ENCODE measurements around the gene TIE1. TPM values are rescaled to one million over a fixed set of nuclear protein-coding genes. Genes with fewer than 3 reads are reported as not detected.

Gene TIE1
- total RNA-seq, 1 donor from 2014 or later, result 0.21 TPM

- Histone ChIP-seq H3K36me3 (no peaks in the 10 kb centered on the region), H3F3A (ENCODE audit: low read depth) (no peaks in the 10 kb centered on the region), H3K9ac (no peak within 1 kb of the TSS), H3K27me3 (peaks cover 4% of the 10 kb centered on the region), H4K20me1 (ENCODE audit: low read depth) (no peaks in the 10 kb centered on the region), H3K4me1 (peaks cover 13% of the 10 kb centered on the region), H3K79me2 (ENCODE audit: low read depth) (no peaks in the 10 kb centered on the region), H3K9me3 (ENCODE audit: low read depth) (no peaks in the 10 kb centered on the region), H2AFZ (replicated peaks) (peak within 1 kb of the TSS; percentile 95), H3K4me2 (peak within 1 kb of the TSS; percentile 86), H3K27ac (no peak within 1 kb of the TSS), H3K4me3 (peak within 1 kb of the TSS; percentile 51)
- Mint-ChIP-seq H3K36me3 (peaks cover 2% of the 10 kb centered on the region), H3K27ac (no peak within 1 kb of the TSS), H3K4me1 (peaks cover 3% of the 10 kb centered on the region), H3K4me3 (peak within 1 kb of the TSS; percentile 65), H3K9me3 (peaks cover 11% of the 10 kb centered on the region), H3K27me3 (ENCODE audit: insufficient read depth, low read depth) (peaks cover 12% of the 10 kb centered on the region)
- DNase-seq (ENCODE audit: low spot score), result no peak
- TF ChIP-seq EZH2phosphoT487 (IDR thresholded peaks at IDR 0.05), result no peak
- TF ChIP-seq EZH2 (IDR thresholded peaks at IDR 0.05), result no peak
- TF ChIP-seq CTCF (IDR thresholded peaks at IDR 0.05), result no peak
Observed at GRCh38 chr1:43269627-43270375, 31.0 kb upstream of the TIE1 start, which contains the start of gene TMEM125. Gene TMEM125, plus strand, starts transcription at chr1:43269983. Its CDS starts 2,740 bp downstream, at chr1:43272723.

GRCh38 chr1:43270421-43271095 is 30.2 kb upstream of the TIE1 start:
- Mint-ChIP-seq H3K27ac (no peak overlapping the region), H3K36me3 (peaks cover 2% of the 10 kb centered on the region), H3K27me3 (ENCODE audit: insufficient read depth, low read depth) (peaks cover 13% of the 10 kb centered on the region), H3K9me3 (peaks cover 11% of the 10 kb centered on the region), H3K4me3 (peak overlapping the region; percentile 65), H3K4me1 (peaks cover 3% of the 10 kb centered on the region)
- H3K27me3 ChIP-seq, result peaks cover 4% of the 10 kb centered on the region
- H3F3A ChIP-seq (ENCODE audit: low read depth), result no peaks in the 10 kb centered on the region
- H3K9me3 ChIP-seq (ENCODE audit: low read depth), result no peaks in the 10 kb centered on the region
- H3K27ac ChIP-seq, result no peak overlapping the region
- peaks cover 13% of the 10 kb centered on the region for H3K4me1 ChIP-seq
- peak; percentile 69 for DNase-seq (ENCODE audit: low spot score)
- H3K4me3 ChIP-seq, result peak overlapping the region; percentile 51
- no peaks in the 10 kb centered on the region for H3K79me2 ChIP-seq (ENCODE audit: low read depth)
- H3K36me3 ChIP-seq, result no peaks in the 10 kb centered on the region
- H3K4me2 ChIP-seq, result peak overlapping the region; percentile 86
- H4K20me1 ChIP-seq (ENCODE audit: low read depth), result no peaks in the 10 kb centered on the region
- no peak overlapping the region for H3K9ac ChIP-seq
- no peak for TF ChIP-seq CTCF (IDR thresholded peaks at IDR 0.05)
- no peak for TF ChIP-seq EZH2 (IDR thresholded peaks at IDR 0.05)
- TF ChIP-seq EZH2phosphoT487 (IDR thresholded peaks at IDR 0.05), result no peak
- H2AFZ ChIP-seq (replicated peaks), result peak overlapping the region; percentile 95

- peak overlapping the region; percentile 65 for H3K4me3 Mint-ChIP-seq
- H4K20me1 ChIP-seq (ENCODE audit: low read depth), result no peaks in the 10 kb centered on the region
- no peaks in the 10 kb centered on the region for H3K79me2 ChIP-seq (ENCODE audit: low read depth)
- peak overlapping the region; percentile 51 for H3K4me3 ChIP-seq
- H3K4me2 ChIP-seq, result peak overlapping the region; percentile 86
- H3K27ac Mint-ChIP-seq, result no peak overlapping the region
- H3K36me3 Mint-ChIP-seq, result no peaks in the 10 kb centered on the region
- H3K27me3 ChIP-seq, result peaks cover 4% of the 10 kb centered on the region
- no peak for DNase-seq (ENCODE audit: low spot score)
- no peaks in the 10 kb centered on the region for H3F3A ChIP-seq (ENCODE audit: low read depth)
- peak overlapping the region; percentile 95 for H2AFZ ChIP-seq (replicated peaks)
- peaks cover 13% of the 10 kb centered on the region for H3K4me1 ChIP-seq
- no peak overlapping the region for H3K27ac ChIP-seq
- H3K27me3 Mint-ChIP-seq (ENCODE audit: insufficient read depth, low read depth), result peaks cover 15% of the 10 kb centered on the region
- TF ChIP-seq EZH2phosphoT487 (IDR thresholded peaks at IDR 0.05) (no peak), CTCF (IDR thresholded peaks at IDR 0.05) (no peak), EZH2 (IDR thresholded peaks at IDR 0.05) (no peak)
- no peak overlapping the region for H3K9ac ChIP-seq
- H3K36me3 ChIP-seq, result no peaks in the 10 kb centered on the region
- H3K9me3 Mint-ChIP-seq, result peaks cover 6% of the 10 kb centered on the region
- no peaks in the 10 kb centered on the region for H3K9me3 ChIP-seq (ENCODE audit: low read depth)
- peaks cover 3% of the 10 kb centered on the region for H3K4me1 Mint-ChIP-seq
Observed at GRCh38 chr1:43271186-43272118, 29.3 kb upstream of the TIE1 start.

Measured in neural progenitor cell (in vitro differentiated cells).